HG03521 (cell line): ENCODE measurements around the gene BCORL1.

ENCODE experiments used
- ATAC-seq: cut with Tn5 transposase; IDR thresholded peaks from one replicate; pipeline ENCODE4 v1.9.1; 2021; ENCODE audit warnings: mild to moderate bottlenecking, moderate library complexity; ENCODE audit not compliant: unreplicated experiment

BCORL1 gene

GRCh38 chrX:130057209-130057608 lies 74.8 kb downstream of the BCORL1 start:
- no peak for ATAC-seq

DNA sequence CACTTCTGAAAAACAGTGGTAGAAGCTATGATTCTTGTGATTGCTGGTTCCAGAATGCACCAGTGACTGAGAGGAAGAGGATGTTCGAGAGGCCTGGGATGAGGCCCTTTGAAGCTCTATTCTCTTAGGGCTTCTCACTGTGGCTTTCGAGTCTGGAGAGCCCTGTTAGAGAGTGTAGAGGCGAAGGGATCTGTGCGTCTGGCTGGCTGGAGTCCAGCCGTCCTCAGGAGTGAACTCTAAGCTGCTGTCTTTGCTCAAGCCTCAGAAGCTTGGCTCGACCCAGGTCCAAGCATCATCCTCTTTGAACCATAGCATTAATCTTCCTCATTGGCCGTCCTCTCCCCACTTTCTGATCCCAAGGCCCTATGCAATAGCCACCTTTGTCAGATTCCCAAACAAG lies 76.2 kb downstream of the BCORL1 start:
- no peak for ATAC-seq

DNA sequence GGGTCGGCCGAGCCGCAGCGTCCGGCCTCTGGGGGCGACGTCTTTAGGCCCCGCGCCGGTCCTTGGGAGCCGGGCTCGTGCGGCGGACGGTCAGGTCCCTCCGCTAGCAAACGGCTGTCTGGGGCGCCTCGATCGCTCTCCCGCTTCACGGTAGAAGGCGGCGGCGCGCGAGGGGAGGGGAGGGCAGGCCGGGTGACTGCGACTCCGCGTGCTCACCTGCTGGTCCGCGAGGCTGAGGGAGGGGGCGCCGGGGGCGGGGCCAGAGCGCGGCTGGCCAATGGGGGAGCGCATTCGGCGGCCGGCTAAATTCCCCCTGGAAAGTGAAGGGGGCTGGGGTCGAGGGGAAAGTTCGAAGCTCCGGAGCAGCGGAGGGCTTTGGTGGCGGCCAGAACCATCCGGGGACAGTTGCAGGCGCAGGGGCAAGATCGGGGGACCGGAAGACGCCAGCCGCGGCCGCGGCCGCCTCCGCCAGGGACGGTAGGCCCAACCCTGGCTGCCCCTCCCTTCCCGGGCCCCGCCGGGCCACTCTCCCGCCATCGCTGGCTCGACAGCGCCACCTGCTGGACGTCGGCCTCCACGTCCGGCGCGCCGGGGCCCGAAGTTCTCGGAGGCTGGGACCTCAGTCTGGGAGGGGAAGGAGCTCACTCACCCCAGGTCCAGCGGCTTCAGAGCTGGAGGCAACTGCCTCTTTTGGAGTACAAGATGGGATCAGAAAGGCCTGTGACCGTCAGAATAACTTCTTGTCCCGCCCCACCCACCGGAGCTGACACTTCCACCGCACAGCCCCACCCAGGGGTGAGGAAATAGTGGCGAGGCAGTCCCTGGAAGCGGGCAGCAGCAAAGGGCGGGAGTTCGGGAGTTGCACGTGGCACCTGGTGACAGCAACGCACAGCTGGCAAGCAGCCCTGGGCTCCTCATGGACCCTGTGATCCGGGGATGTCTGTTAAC lies 78.0 kb downstream of the BCORL1 start:
- ATAC-seq, result peak; percentile 90

DNA sequence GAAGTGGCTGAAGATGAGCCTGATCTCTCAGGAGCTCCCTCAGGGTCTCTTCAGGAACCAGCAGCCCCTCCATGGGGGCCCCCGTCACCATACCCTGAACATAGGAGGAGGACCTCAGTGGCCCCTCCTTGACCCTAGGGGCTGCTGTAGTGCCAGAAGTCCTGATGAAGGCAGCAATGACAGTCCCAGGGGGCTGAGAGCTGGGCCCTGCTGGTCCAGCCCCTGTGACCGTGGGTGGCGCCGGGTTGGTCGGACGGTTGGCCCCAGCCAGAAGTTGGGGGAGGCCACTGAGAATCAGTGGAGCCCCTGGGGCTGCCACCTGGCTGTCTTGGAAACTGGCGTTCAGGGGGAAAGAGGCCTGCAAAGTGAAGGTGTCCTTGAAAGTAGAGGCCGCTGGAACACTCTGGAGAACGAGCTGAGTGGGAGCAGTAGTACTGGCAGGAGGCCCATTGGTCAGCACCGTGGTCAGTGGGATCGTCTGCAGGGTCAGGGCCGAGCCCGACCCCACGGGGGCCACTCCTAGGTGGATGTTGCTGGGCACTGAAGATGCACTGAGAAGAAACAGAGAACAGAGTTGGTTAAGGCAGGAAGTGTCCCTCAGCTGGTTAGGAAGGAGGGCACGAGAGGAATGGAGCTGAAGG lies 84.7 kb downstream of the BCORL1 start:
- ATAC-seq, result no peak

DNA sequence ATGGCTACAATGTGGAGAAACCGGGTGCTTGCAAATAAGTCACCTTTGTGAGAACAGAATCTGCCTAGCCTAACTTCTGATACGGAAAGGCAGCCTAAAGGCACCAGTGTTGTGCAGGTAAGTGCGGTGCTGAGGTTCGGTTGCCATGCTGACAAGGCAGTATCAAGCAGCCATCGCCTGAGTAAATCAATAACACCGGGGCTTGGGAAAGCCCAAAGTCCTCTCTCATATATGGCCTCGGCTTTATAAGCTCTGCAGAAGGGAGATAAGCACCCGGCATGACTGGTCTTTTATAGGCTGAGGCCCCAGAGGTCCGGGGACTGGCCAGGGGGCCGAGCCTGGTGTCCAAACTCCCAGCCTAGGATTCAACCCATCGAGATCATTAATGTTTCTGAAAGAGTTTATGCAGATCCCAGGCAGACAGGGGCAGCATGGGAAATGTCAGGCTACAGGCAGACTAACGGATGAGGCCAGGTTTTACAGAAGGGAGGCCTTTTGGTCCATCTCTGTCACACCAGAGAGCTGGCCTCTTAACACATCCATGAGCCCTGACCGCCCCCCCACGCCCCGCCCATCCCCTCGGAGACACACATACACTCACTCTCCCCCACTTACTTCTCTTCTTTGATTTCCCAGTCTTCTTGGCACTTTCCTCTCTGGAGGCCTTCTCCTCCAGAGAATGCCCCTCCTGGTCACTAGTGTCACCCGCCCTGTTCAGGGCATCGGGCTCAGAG lies 89.3 kb downstream of the BCORL1 start:
- ATAC-seq, result no peak

DNA sequence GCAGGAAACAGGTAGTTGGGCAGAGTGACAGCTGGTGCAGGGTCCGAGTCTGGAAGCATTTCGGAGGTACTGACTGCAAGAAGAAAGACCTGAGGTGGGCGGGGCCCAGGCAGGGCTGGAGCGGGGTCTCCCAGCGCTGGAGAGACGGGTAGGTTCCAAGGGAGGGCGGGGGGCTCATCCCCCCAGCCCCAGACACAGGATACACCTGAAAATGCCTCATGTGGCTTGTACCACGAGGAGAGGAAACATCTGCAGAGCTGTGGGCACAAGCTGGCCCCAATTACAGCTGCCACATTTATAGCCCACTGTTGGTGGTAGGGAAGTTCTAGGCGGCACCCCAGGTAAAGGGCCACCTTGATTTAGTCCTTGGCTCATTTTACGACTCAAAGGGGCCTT lies 89.9 kb downstream of the BCORL1 start:
- ATAC-seq, result no peak

- ATAC-seq, result no peak
Observed at GRCh38 chrX:130075777-130076176, 93.3 kb downstream of the BCORL1 start.

DNA sequence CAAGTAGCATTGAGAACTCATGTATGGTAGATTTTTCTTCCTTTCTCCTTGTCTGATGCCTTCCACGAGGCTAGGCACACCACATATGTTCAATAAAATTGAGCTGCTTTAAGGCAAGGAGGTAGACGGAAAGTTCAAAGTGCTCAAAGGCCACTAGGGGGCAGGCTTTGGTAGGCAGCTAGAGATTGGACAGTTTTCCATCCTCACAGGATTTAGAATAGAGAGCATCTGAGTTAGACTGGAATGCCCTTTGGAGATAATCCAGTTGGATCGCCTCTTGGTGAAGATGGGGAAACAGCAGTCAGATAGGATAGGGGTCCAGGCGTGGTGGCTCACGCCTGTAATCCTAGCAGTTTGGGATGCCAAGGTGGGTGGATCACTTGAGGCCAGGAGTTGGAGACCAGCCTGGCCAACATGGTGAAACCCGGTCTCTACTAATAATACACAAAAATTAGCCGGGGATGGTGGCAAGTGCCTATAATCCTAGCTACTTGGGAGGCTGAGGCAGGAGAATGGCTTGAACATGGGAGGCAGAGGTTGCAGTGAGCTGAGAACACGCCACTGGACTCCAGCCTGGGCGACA lies 97.5 kb downstream of the BCORL1 start:
- no peak for ATAC-seq

DNA sequence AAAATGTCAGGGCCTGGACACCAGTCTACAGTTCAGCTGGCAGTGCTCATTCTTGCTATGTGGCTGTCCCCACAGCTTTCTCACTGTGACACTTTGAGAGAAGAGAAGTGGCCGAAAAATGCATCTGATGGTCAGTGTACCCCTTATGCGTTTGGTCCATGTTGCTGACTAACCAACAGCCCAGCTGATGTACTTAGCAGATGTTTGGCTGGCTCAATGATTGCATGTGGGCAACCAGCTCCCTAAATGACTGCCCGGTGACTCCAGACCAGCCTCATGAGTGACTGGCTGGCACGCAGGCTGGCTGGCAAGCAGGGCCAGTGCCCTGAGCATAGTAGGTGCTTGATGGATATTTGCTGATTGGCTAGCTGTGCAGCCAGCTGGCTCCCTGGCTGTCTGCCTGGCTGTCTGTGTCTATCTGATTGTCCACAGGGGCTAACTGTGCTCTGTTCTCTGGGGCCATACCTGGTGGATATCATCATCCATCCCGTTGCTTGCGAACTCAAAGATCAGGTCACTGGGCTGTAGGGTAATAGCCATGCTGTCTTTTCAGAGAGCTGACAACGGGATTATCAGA lies 98.4 kb downstream of the BCORL1 start:
- ATAC-seq, result no peak

GRCh38 chrX:130081421-130082045 lies 99.1 kb downstream of the BCORL1 start:
- no peak for ATAC-seq

DNA sequence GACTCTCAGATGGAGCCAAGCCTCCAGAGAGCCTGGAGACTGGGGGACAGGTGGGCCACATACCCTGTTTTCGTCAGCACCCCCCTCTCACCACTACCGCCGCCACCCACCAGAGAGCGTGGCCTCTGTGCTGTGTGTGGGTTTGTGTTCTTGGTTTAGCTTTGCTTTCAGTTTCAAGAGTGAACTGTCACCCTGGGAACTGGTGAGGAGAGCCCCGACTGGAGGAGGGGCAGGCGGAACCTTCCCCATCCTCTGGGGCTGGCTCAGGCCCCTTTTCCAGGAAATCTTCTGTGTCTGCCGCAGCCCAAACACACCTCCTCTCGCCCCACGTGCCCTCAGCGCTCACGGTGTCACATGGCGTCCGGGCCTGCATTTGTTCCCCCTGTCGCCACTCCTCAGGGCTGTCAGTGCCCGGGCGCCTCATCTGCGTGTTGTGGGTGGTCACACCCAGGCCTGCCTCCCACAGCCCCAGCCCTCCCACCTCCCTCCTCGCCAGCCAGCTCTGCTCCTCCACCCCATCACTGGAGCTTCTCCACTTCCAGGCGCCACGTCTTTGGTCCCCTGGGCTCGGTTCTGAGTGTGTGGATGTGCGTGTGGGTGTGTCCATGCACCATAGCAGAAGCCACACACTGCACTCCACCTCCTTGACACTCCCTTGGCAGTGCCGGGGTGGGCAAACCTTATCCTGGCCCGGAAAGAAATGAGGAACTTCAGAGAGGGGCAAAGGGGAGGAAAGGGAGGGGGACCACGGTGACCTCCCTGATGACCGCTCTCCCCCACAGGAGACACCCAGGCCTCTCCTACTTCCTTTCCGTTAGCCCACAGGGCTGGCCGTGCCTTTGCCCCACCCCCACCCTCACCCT lies 100.0 kb downstream of the BCORL1 start:
- ATAC-seq, result peak; percentile 68

GRCh38 chrX:130083107-130083490 lies 100.7 kb downstream of the BCORL1 start:
- ATAC-seq, result no peak

GRCh38 chrX:130083656-130084382 lies 101.4 kb downstream of the BCORL1 start:
- ATAC-seq, result peak; percentile 28

- no peak for ATAC-seq
Observed at GRCh38 chrX:130084631-130085237, 102.3 kb downstream of the BCORL1 start.

DNA sequence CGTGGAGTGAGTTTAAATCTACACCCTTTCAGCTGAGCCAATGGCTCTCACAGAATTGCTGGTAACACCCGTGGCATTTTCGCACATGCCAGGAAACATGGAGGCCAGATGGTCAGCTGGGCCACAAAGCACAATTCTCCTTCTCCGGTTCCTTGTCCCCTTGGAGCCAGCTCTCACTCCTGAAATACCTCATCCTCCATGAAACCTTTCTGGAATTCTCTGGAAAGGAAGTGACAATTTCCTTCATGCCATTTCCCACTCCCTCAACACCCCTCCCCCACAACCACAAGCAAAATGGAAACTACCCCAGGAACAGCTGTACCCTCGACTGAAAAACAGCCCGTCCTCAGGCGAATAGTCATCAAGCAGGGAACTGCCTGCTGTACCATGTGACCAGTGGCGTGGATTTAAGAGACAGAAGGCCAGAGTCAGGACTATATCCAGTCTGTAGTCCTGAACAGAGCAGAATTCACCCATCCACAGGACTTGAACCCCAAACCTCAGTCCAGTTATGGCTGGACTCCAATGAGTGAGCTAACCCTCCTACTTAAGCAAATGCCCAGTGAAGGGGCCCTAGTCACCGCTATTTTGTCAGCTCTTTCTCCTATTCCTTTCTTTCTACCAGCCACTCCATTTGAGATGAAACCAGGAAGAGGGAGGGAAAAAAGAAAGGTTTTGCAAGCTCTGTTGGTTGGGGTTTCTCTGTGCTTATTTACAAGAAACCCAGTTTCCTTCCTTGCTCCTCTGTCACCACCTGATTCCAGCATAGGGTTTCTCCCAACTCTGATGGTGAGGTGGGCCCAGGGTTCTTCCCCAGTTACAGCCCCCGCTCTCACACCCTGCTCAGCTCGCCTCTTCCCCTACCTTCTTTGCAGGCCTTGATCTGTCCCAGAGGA lies 103.4 kb downstream of the BCORL1 start:
- ATAC-seq, result no peak

- peak; percentile 36 for ATAC-seq
Observed at GRCh38 chrX:130086447-130087206, 104.2 kb downstream of the BCORL1 start.

GRCh38 chrX:130090364-130090763 lies 107.9 kb downstream of the BCORL1 start:
- no peak for ATAC-seq
